GM18868 (cell line): ENCODE results near the gene PSG2.
"Not testable (repeated sequence)": the region's sequence is repeated elsewhere in the genome, so short reads cannot be mapped to it uniquely, and the experiment has no call there.

Source experiments
- ATAC-seq: cut with Tn5 transposase; IDR thresholded peaks from one replicate; pipeline ENCODE4 v1.9.1; 2021; ENCODE audit warnings: mild to moderate bottlenecking, moderate library complexity; ENCODE audit not compliant: unreplicated experiment

PSG2 gene

GRCh38 chr19:43083721-43084120 is 1.2 kb upstream of the PSG2 start:
- not testable (repeated sequence) for ATAC-seq

DNA sequence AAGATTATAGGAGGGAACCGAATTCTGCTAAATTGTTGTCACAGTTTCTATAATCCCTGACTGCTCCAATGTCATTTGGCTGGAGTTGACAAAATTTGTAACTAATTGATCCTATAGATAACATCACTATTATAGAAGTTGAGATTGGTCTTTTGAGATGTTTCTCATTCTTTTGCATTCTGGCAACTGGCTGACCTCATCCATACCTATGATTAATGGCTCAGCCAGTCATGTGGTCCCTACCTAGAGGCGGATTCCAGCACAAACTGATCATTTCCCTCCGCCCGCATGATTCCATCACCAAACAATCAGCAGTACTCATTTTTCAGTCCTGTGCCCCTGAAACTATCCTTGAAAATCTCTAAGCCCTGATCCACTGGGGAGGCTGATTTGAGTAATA is 4.2 kb downstream of the PSG2 start:
- ATAC-seq, result no peak

- ATAC-seq, result not testable (repeated sequence)
Observed at GRCh38 chr19:43077881-43078280, 4.6 kb downstream of the PSG2 start.

DNA sequence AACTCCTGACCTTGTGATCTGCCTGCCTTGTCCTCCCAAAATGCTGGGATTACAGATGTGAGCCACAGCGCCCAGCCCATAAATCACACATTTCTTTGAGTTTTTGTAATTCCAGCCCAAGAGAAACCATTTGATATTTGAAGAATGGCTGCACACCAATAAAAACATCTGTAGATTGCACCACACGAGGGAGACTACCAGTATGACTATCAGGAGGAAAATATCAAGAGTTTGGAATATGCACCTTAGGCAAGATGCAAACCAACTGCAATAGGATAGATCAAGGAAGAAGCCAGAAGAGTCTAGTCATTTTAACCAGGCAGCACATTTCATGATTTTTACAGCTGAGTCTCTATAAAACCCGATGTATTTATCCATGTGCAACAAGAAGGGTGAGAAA is 20.1 kb downstream of the PSG2 start:
- not testable (repeated sequence) for ATAC-seq

DNA sequence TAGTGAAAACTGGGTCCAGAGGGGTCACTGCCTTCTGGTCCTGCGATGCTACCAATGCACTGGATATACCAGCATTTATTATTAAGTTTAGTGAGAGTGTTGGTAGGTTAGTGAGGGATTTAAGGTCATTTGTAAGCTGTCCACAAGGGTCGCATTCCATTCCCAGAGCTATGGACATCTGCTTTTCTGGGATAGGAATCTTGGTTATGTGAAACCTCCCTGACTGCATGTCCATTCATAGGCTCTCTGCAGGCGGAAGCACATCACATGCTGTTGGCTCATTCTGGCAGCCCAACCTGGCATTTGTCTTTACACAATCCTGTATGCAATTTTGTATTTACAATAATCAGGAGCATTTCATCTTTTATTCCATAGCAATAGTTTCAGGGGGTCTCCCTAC is 21.2 kb downstream of the PSG2 start:
- ATAC-seq, result not testable (repeated sequence)

- not testable (repeated sequence) for ATAC-seq
Observed at GRCh38 chr19:43060254-43060653, 22.2 kb downstream of the PSG2 start.

- not testable (repeated sequence) for ATAC-seq
Observed at GRCh38 chr19:43059482-43059881, 23.0 kb downstream of the PSG2 start.

DNA sequence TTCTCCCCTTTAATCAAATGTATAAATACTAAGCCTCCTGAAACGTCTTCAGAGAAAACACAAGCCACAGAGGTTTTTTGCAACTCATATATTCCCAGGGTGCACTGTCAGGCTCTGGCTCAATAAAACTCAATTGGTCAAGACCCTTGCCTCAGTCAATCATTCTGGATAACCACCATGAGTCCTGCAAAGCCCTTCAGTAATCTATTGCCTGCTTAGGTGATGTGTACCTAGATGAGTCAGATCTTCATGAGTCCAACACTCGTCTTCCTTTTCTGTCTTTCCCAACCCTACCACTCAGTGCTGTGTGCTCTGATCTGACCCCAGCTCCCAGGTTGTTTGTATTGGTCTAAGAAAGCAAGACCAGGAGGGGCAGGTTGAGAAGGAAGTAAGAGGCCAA is 24.1 kb downstream of the PSG2 start:
- not testable (repeated sequence) for ATAC-seq

- ATAC-seq, result not testable (repeated sequence)
Observed at GRCh38 chr19:43047966-43048365, 34.5 kb downstream of the PSG2 start.

DNA sequence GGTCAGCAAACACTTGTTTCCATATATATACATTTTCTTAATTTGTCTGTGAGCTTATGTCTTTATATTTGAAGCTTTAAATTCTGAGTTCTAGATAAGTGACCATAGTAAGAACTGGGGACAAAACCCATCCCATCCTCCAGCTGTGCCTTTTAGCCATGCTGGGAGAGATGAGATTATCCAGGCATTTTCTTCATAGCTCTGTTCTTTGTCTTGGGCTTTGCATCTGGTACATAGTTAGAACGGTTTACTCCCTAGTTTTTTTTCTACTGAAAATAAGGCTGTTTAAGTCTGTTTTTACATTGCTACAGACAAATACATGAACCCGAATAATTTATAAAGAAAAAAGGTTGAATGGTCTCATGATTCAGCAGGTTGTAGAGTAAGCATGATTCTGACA is 35.9 kb downstream of the PSG2 start:
- not testable (repeated sequence) for ATAC-seq

DNA sequence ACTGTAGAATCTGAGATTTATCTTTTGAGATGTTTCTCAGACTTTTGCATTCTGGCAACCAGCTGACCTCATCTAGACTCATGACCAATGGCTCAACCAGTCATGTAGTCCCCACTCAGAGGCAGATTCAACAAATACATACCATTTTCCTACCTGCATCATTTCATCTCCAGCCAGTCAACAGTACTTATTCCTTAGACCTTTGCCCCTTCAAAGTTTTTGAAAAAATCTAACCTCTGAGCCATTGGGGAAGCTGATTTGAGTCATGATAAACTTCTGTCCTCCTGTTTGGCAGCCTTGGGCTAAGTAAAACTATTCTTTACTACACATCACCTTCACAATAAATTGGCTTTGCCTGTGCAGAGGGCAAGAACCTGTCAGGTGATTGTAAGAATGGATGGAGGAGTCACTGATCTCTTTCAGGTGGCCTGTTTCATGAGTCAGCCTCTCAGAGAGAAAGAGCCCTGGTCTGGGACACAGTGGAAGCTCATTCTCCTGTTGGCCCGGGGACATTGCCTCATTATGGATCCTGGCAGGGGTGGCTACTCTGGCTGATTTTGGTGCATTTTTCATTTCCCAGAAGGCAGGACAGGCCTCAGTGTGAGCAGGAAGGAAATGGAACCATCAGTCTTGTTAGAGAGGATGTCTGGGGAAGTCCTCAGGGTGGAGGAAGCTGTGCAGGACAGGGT is 38.9 kb downstream of the PSG2 start:
- not testable (repeated sequence) for ATAC-seq

DNA sequence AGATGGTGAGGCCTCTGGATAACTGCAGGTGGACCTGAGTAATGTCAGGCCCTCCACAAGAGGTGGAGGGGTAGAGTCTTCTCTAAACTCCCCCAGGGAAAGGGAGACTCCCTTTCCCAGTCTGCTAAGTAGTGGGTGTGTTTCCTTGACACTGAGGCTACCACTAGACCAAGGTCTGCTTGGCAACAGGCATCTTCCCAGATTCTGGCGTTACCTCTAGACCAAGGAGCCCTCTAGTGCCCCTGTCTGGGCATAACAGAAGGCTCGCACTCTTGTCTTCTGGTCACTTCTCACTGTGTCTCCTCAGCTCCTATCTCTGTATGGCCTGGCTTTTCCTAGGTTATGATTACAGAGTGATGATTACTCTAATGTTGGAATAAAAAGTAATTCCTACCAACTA is 50.9 kb downstream of the PSG2 start:
- not testable (repeated sequence) for ATAC-seq

GRCh38 chr19:43028866-43029265 is 53.6 kb downstream of the PSG2 start:
- ATAC-seq, result no peak

- not testable (repeated sequence) for ATAC-seq
Observed at GRCh38 chr19:43027985-43028384, 54.5 kb downstream of the PSG2 start.

GRCh38 chr19:43027061-43027460 is 55.4 kb downstream of the PSG2 start:
- not testable (repeated sequence) for ATAC-seq

DNA sequence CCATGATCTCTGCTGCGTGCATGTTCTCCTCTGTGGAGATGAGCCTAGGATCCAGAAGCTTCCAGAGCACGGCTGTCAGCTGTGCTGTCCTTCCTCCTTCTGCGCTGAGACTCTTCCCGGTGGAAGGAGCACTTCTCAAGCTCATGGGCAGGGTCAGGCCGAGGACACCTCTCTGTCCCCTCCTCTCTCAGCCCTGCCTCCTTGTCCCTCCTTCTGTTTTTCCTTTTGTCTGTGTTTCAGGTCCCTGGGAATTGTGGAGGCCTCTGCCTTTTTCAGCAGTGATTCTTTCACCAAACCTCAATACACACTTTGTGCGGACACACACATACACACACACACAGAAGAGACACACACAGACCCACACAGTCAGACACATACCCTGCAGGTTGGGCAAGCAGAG is 56.1 kb downstream of the PSG2 start, which contains the start of gene PSG11:
PSG11 (minus strand) TSS at position 101 of the 400 bp plus-strand sequence; CDS start at position 4, 97 bp downstream.
- ATAC-seq, result not testable (repeated sequence)

- not testable (repeated sequence) for ATAC-seq
Observed at GRCh38 chr19:43022098-43022497, 60.4 kb downstream of the PSG2 start.

DNA sequence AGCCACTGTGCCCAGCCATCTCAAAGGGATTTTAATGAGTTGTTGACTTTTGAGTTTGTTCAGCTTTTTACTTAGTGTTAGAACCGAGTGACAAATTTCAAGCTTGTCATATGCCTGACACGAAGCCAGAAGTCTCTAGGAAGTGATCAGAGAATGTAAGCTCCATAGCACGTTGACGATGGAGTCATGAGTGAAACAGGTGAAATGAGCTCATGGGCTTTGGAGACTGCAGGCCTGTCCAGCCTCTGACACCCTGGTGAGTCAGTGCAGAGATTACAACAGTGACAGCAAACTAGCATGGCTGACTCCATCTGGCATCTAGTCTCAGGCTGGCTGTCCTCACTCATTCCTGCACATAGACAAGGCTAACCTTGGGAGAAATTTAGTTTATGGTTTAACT is 60.9 kb downstream of the PSG2 start:
- not testable (repeated sequence) for ATAC-seq

DNA sequence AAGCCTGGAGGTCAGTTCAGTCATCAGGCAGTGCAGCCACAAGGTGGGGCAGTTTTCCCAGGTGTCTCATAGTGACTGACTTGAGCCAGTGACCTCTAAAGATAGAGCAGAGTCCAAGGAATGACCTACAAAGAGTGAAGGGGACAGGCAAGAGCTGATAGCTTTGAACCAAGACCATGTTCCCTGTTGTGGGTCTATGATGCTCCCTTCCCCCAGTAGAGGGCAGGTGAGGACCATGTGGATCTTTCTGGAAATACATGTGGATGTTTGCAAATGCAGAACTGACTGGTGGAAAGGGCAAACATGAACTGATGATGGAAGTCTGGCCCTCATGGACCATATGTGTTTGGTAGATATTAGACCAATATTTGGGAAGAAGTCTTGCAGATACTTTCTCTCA is 62.9 kb downstream of the PSG2 start:
- ATAC-seq, result not testable (repeated sequence)
